ENCODE data around the gene MAP2K4.

The MAP2K4 gene

DNA sequence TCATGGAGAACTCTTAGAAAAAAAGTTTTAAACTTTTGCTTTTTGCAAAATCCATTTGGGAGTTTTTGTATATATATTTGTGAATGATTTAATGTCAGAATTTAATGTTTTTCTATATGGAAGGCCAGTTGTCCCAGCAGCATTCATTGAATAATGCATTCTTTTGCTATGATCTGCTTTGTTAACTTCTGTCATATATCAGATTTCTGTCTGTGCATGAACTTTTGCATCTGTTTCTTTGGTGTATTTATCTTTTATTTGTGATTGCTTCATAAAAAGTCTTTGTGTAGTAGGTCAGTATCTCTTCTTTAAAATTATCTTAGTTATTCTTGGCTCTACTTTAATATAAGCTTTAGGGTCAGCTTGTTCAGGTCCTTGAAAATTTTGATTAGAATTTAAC lies 84.2 kb downstream of the MAP2K4 start:
- Histone ChIP-seq H3K27me3 (ENCODE audit: control insufficient read depth in 5 of 5, insufficient read depth in 4 of 5, low read length in 5 of 5) (no peaks in the 10 kb centered on the region), H3K36me3 (ENCODE audit: control insufficient read depth in 5 of 5, insufficient read depth in 5 of 5, low read length in 5 of 5) (peaks cover 0 to 27% (median 0%) of the 10 kb centered on the region in 5 donors), H3K9me3 (ENCODE audit: control insufficient read depth in 5 of 5, low read length in 5 of 5) (peaks cover 0 to 3% (median 0%) of the 10 kb centered on the region in 5 donors), H3K9ac (ENCODE audit: low read length in 5 of 5) (no peak overlapping the region), H3K4me3 (ENCODE audit: low read depth in 1 of 5, low read length in 5 of 5) (no peak overlapping the region), H3K27ac (ENCODE audit: low read depth, low read length) (no peak overlapping the region), H3K4me1 (ENCODE audit: control insufficient read depth in 5 of 5, insufficient read depth in 5 of 5, low read length in 5 of 5) (no peaks in the 10 kb centered on the region)

DNA sequence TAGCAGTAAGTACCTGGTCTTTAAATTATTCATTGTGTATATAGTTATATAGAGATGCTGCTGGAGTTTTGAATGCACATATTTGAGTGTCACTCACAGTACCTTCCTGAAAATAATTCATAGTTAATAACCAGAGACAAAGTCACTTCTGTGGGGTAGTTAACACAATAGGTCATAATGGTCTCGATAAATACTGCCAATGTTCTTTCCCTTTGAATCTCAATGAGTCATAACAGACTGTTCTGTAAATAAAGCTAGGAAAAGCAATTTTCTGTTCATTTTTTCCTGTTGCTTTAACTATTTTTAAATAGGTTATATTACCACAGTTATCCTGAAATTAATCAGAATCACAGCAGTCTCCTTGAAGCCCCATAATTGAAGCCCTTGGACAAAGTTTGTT lies 87.2 kb downstream of the MAP2K4 start:
- Histone ChIP-seq H3K9ac (ENCODE audit: low read length in 5 of 5) (no peak overlapping the region), H3K36me3 (ENCODE audit: control insufficient read depth in 5 of 5, insufficient read depth in 5 of 5, low read length in 5 of 5) (peaks cover 3 to 15% (median 10%) of the 10 kb centered on the region in 5 donors), H3K4me1 (ENCODE audit: control insufficient read depth in 5 of 5, insufficient read depth in 5 of 5, low read length in 5 of 5) (no peaks in the 10 kb centered on the region), H3K27ac (ENCODE audit: low read depth, low read length) (no peak overlapping the region), H3K9me3 (ENCODE audit: control insufficient read depth in 5 of 5, low read length in 5 of 5) (no peaks in the 10 kb centered on the region), H3K27me3 (ENCODE audit: control insufficient read depth in 5 of 5, insufficient read depth in 4 of 5, low read length in 5 of 5) (no peaks in the 10 kb centered on the region), H3K4me3 (ENCODE audit: low read depth in 1 of 5, low read length in 5 of 5) (no peak overlapping the region)

DNA sequence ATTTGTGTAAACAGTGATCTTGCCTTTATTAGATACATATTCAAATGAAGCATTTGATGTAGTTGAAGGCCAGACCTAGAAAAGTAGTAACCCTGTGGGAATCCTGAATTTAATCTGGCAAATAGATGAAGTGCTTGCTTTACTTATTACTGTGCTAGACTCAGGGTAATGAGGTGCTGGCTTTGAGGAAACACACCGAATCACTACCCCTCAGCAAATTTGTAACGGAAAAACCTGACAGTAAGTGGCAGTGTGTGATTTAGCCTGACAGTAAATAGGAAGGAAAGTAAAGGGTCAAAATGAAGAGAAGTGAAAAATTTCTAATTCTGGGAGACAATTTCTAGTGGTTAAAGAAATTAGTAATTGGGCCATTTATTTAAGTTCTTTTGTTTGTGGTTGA lies 90.2 kb downstream of the MAP2K4 start:
- no peaks in the 10 kb centered on the region for H3K4me1 ChIP-seq (ENCODE audit: control insufficient read depth in 5 of 5, insufficient read depth in 5 of 5, low read length in 5 of 5)
- H3K9ac ChIP-seq (ENCODE audit: low read length in 5 of 5), result no peak overlapping the region
- H3K27ac ChIP-seq (ENCODE audit: low read depth, low read length), result no peak overlapping the region
- no peaks in the 10 kb centered on the region for H3K9me3 ChIP-seq (ENCODE audit: control insufficient read depth in 5 of 5, low read length in 5 of 5)
- H3K4me3 ChIP-seq (ENCODE audit: low read depth in 1 of 5, low read length in 5 of 5), result no peak overlapping the region
- H3K36me3 ChIP-seq (ENCODE audit: control insufficient read depth in 5 of 5, insufficient read depth in 5 of 5, low read length in 5 of 5), result peaks cover 26 to 45% (median 32%) of the 10 kb centered on the region in 5 donors
- no peaks in the 10 kb centered on the region for H3K27me3 ChIP-seq (ENCODE audit: control insufficient read depth in 5 of 5, insufficient read depth in 4 of 5, low read length in 5 of 5)

DNA sequence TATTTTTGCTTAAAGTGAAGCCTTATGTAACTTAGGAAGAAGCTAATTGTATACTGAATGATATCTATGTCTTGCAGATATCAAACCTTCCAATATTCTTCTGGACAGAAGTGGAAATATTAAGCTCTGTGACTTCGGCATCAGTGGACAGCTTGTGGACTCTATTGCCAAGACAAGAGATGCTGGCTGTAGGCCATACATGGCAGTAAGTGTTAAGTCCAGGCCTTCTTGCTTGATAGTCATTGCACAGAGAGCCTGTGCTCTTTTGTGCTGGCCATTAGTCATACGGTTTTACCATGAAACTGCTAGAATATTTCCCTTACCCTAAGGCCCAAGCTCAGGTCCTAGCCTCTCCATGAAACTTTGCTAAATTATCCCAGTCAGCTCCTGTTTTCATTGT lies 92.5 kb downstream of the MAP2K4 start:
- H3K36me3 ChIP-seq (ENCODE audit: control insufficient read depth in 5 of 5, insufficient read depth in 5 of 5, low read length in 5 of 5), result peaks cover 35 to 61% (median 46%) of the 10 kb centered on the region in 5 donors
- H3K9me3 ChIP-seq (ENCODE audit: control insufficient read depth in 5 of 5, low read length in 5 of 5), result no peaks in the 10 kb centered on the region
- H3K4me1 ChIP-seq (ENCODE audit: control insufficient read depth in 5 of 5, insufficient read depth in 5 of 5, low read length in 5 of 5), result no peaks in the 10 kb centered on the region
- H3K27me3 ChIP-seq (ENCODE audit: control insufficient read depth in 5 of 5, insufficient read depth in 4 of 5, low read length in 5 of 5), result no peaks in the 10 kb centered on the region
- no peak overlapping the region for H3K27ac ChIP-seq (ENCODE audit: low read depth, low read length)
- no peak overlapping the region for H3K9ac ChIP-seq (ENCODE audit: low read length in 5 of 5)
- no peak overlapping the region for H3K4me3 ChIP-seq (ENCODE audit: low read depth in 1 of 5, low read length in 5 of 5)

DNA sequence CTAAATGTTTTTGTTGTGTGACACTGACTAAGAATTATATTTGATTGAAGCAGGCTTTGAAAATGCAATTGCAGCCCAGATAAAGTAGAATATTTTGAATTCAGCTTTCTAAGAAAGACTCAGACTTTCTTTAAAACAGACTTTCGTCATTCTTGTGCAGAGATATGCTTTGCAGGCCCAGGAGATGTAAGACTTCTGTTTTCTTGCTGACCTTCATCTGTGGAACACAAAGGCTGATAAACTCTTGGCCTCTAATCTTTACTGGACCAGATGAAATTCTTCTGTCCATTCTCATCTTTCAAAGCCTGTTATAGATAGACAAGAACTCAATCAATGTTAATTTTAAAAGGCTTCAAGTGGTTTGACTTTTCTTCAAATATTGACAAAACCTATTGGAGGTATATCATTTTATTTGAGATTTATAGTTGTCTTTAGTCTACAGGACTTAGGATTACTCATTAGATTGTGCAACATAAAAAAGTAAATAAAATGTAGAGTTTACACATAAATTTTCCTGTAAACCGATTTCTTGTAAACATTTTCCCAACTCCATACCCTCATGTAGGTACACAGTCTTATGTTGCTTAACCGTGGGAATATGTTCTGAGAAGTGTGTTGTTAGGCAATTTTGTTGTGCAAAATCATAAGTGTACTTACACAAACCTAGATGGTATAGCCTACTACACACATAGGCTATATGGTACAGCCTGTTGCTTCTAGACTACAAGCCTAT lies 94.2 kb downstream of the MAP2K4 start:
- Histone ChIP-seq H3K27ac (ENCODE audit: low read depth, low read length) (no peak overlapping the region), H3K9me3 (ENCODE audit: control insufficient read depth in 5 of 5, low read length in 5 of 5) (no peaks in the 10 kb centered on the region), H3K9ac (ENCODE audit: low read length in 5 of 5) (no peak overlapping the region), H3K27me3 (ENCODE audit: control insufficient read depth in 5 of 5, insufficient read depth in 4 of 5, low read length in 5 of 5) (no peaks in the 10 kb centered on the region), H3K4me3 (ENCODE audit: low read depth in 1 of 5, low read length in 5 of 5) (no peak overlapping the region), H3K36me3 (ENCODE audit: control insufficient read depth in 5 of 5, insufficient read depth in 5 of 5, low read length in 5 of 5) (peaks cover 39 to 59% (median 46%) of the 10 kb centered on the region in 5 donors), H3K4me1 (ENCODE audit: control insufficient read depth in 5 of 5, insufficient read depth in 5 of 5, low read length in 5 of 5) (no peaks in the 10 kb centered on the region)

DNA sequence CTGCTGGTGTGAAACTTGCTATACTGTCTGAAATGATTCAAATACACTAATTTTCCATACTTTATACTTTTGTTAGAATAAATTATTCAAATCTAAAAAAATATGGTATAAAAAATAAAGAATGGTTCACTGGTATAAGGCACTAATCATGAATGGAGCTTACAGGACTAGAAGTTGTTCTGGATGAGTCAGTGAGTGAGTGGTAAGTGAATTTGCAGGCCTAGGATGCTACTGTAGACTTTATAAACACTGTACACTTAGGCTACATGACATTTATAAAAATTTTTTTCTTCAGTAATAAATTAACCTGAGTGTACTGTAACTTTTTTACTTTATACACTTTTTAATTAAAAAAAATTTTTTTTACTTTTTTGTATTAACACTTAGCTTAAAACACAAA lies 95.5 kb downstream of the MAP2K4 start:
- no peak overlapping the region for H3K9ac ChIP-seq (ENCODE audit: low read length in 5 of 5)
- no peaks in the 10 kb centered on the region for H3K9me3 ChIP-seq (ENCODE audit: control insufficient read depth in 5 of 5, low read length in 5 of 5)
- H3K4me3 ChIP-seq (ENCODE audit: low read depth in 1 of 5, low read length in 5 of 5), result no peak overlapping the region
- no peaks in the 10 kb centered on the region for H3K4me1 ChIP-seq (ENCODE audit: control insufficient read depth in 5 of 5, insufficient read depth in 5 of 5, low read length in 5 of 5)
- no peaks in the 10 kb centered on the region for H3K27me3 ChIP-seq (ENCODE audit: control insufficient read depth in 5 of 5, insufficient read depth in 4 of 5, low read length in 5 of 5)
- H3K36me3 ChIP-seq (ENCODE audit: control insufficient read depth in 5 of 5, insufficient read depth in 5 of 5, low read length in 5 of 5), result peaks cover 39 to 59% (median 43%) of the 10 kb centered on the region in 5 donors
- no peak overlapping the region for H3K27ac ChIP-seq (ENCODE audit: low read depth, low read length)

DNA sequence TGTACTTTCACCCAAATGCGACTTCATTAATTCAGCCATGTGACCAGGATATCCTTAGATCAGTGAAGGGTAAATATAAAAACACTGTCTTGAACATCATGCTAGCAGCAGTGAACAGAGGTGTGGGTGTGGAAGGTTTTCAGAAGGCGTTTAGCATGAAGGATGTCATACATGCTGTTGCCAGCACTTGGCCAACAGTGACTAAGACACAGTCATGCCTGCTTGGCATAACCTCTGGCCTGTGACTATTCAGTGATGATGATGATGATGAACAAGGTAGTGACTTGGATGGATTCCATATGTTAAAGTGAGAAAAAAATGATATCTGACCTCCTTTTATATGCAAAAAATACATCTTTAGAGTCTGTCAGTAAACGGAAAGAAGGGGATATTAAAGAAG lies 97.9 kb downstream of the MAP2K4 start:
- peaks cover 0 to 8% (median 0%) of the 10 kb centered on the region in 5 donors for H3K4me1 ChIP-seq (ENCODE audit: control insufficient read depth in 5 of 5, insufficient read depth in 5 of 5, low read length in 5 of 5)
- no peaks in the 10 kb centered on the region for H3K27me3 ChIP-seq (ENCODE audit: control insufficient read depth in 5 of 5, insufficient read depth in 4 of 5, low read length in 5 of 5)
- H3K36me3 ChIP-seq (ENCODE audit: control insufficient read depth in 5 of 5, insufficient read depth in 5 of 5, low read length in 5 of 5), result peaks cover 29 to 41% (median 31%) of the 10 kb centered on the region in 5 donors
- H3K4me3 ChIP-seq (ENCODE audit: low read depth in 1 of 5, low read length in 5 of 5), result no peak overlapping the region
- no peak overlapping the region for H3K27ac ChIP-seq (ENCODE audit: low read depth, low read length)
- no peaks in the 10 kb centered on the region for H3K9me3 ChIP-seq (ENCODE audit: control insufficient read depth in 5 of 5, low read length in 5 of 5)
- no peak overlapping the region for H3K9ac ChIP-seq (ENCODE audit: low read length in 5 of 5)

DNA sequence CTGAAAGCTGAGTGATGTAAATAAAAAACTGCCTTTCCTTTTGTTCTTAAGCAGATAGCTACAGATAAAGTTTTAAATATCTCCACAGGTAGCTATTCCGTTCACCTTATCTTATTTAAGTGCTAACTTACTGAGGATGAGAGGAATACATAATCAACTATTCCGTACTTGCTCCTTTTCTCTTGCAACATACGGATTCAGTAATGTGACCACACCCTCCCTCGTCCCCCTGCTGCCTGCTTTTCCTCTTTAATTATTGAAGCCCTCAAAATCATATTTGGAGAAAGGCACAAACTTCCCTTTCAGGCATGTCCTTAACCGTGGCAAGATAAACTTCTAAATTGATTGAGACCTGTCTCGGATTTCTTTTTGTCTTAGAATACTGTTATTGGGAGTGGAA lies 101.4 kb downstream of the MAP2K4 start:
- Histone ChIP-seq H3K27ac (ENCODE audit: low read depth, low read length) (no peak overlapping the region), H3K9ac (ENCODE audit: low read length in 5 of 5) (no peak overlapping the region), H3K36me3 (ENCODE audit: control insufficient read depth in 5 of 5, insufficient read depth in 5 of 5, low read length in 5 of 5) (peaks cover 21 to 35% (median 30%) of the 10 kb centered on the region in 5 donors), H3K27me3 (ENCODE audit: control insufficient read depth in 5 of 5, insufficient read depth in 4 of 5, low read length in 5 of 5) (no peaks in the 10 kb centered on the region), H3K9me3 (ENCODE audit: control insufficient read depth in 5 of 5, low read length in 5 of 5) (peaks cover 0 to 3% (median 0%) of the 10 kb centered on the region in 5 donors), H3K4me3 (ENCODE audit: low read depth in 1 of 5, low read length in 5 of 5) (peak overlapping the region in 1 of 5 donors; percentile 13), H3K4me1 (ENCODE audit: control insufficient read depth in 5 of 5, insufficient read depth in 5 of 5, low read length in 5 of 5) (peaks cover 0 to 8% (median 0%) of the 10 kb centered on the region in 5 donors)

DNA sequence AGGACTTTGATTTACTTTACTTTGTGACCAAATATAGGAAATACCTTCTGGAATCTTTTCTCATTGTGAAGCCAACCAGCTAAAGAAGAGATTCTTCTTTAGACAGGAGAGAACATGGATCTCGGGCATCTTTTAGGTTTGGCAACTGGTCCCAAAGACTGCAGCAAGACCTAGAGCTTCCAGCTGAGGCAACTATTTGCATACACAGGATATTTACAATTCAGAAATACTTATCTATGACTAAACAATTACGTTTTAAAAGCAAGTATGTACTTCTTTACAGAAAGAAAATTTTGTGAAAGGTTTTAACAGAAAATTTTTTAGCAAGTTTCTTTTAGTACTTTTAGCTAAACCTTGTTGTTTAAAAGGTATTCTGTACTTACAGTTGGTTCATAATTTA lies 106.5 kb downstream of the MAP2K4 start:
- H3K9ac ChIP-seq (ENCODE audit: low read length in 5 of 5), result no peak overlapping the region
- peaks cover 36 to 59% (median 43%) of the 10 kb centered on the region in 5 donors for H3K36me3 ChIP-seq (ENCODE audit: control insufficient read depth in 5 of 5, insufficient read depth in 5 of 5, low read length in 5 of 5)
- H3K9me3 ChIP-seq (ENCODE audit: control insufficient read depth in 5 of 5, low read length in 5 of 5), result peaks cover 0 to 3% (median 0%) of the 10 kb centered on the region in 5 donors
- peaks cover 0 to 2% (median 0%) of the 10 kb centered on the region in 5 donors for H3K4me1 ChIP-seq (ENCODE audit: control insufficient read depth in 5 of 5, insufficient read depth in 5 of 5, low read length in 5 of 5)
- H3K27ac ChIP-seq (ENCODE audit: low read depth, low read length), result no peak overlapping the region
- H3K4me3 ChIP-seq (ENCODE audit: low read depth in 1 of 5, low read length in 5 of 5), result no peak overlapping the region
- no peaks in the 10 kb centered on the region for H3K27me3 ChIP-seq (ENCODE audit: control insufficient read depth in 5 of 5, insufficient read depth in 4 of 5, low read length in 5 of 5)

DNA sequence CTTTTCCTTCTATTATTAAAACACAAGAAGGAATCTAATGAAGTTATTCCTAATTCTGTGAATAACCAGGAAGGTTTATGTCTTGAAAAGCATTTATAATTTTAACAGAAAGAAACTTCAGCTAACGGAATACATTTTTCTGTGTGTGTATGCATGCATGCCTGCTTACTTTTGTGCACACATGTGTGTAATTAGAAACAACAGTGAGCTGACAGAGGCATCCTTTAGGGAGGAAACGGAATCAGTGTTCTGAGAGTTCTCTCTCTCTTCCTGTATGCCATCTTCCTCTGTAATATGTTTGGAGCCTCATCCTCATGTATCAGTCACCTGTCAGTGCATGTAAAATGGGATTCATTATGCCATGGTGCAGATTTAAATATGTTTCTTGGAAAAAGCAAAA lies 107.0 kb downstream of the MAP2K4 start:
- Histone ChIP-seq H3K27ac (ENCODE audit: low read depth, low read length) (no peak overlapping the region), H3K4me1 (ENCODE audit: control insufficient read depth in 5 of 5, insufficient read depth in 5 of 5, low read length in 5 of 5) (no peaks in the 10 kb centered on the region), H3K27me3 (ENCODE audit: control insufficient read depth in 5 of 5, insufficient read depth in 4 of 5, low read length in 5 of 5) (no peaks in the 10 kb centered on the region), H3K9me3 (ENCODE audit: control insufficient read depth in 5 of 5, low read length in 5 of 5) (peaks cover 0 to 3% (median 0%) of the 10 kb centered on the region in 5 donors), H3K9ac (ENCODE audit: low read length in 5 of 5) (no peak overlapping the region), H3K4me3 (ENCODE audit: low read depth in 1 of 5, low read length in 5 of 5) (no peak overlapping the region), H3K36me3 (ENCODE audit: control insufficient read depth in 5 of 5, insufficient read depth in 5 of 5, low read length in 5 of 5) (peaks cover 36 to 60% (median 43%) of the 10 kb centered on the region in 5 donors)
